Stimulated activated CD4-positive, alpha-beta T cell treated with anti-CD3 and anti-CD28 coated beads, Interleukin-15, amount 100 ng/mL, for 24 hours (primary cell): ENCODE measurements around the gene SDHAF1.
"Not testable (repeated sequence)": the region's sequence is repeated elsewhere in the genome, so short reads cannot be mapped to it uniquely, and the experiment has no call there.

ENCODE experiments used
- DNase-seq: peaks from one replicate; pipeline ENCODE4 v3.0.0-alpha.2; 2020

The SDHAF1 gene

GRCh38 chr19:35995048-35995993 is at the start of gene SDHAF1:
SDHAF1 (plus strand) TSS chr19:35995188; CDS start chr19:35995275, 87 bp downstream.
- peak; percentile 99 for DNase-seq

GRCh38 chr19:35946203-35946602 is 48.8 kb upstream of the SDHAF1 start:
- no peak for DNase-seq

- no peak for DNase-seq
These were observed 45.9 kb upstream of the SDHAF1 start for GRCh38 chr19:35949131-35949530.

DNA sequence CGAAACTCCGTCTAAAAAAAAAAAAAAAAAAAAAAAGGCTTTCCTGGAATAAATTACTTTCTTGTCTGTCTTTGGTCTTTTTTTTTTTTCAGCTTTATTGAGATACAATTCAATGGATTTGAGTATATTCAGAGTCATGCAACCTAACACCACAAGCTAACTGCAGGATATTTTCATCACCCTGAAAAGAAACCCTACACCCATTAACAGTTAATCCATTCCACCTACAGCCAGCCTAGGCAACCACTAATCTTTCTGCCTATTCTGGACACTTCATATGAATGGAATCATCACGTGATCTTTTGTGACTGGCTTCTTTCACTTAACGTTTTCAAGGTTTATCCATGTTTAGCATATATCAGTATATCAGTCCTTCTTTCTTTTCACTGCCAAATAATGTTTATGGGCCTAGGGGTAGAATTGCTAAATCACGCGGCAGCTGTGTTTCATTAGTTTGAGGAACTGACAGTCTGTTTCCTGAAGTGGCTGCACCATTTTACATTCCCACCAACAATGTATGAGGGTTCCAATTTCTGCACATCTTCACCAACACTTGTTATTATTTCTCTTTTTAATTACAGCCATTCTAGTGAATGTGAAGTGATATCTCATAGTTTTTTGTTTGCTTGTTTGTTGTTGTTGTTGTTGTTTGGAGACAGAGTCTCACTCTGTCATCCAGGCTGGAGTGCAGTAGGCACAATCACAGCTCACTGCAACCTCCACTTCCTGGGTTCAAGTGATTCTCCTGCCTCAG is 38.9 kb upstream of the SDHAF1 start:
- DNase-seq = no peak

- DNase-seq = not testable (repeated sequence)
These were observed 37.6 kb upstream of the SDHAF1 start for GRCh38 chr19:35957411-35957810.

DNA sequence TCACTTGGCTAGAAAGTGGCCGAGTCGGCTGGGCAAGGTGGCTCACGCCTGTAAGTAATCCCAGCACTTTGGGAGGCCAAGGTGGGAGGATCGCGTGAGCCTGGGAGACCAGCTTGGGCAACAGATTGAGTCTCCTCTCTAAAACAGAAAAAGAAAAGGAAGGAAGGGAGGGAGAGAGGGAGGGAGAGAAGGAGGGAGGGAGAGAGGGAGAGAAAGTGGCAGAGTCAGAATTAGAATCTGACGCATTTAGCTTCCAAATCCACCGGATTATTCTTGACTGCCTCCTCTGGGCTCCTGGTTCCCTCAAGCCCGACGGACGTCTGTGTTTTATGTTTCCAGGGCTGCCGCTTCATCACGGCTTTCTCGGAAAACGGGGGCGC is 36.3 kb upstream of the SDHAF1 start:
- DNase-seq = no peak

DNA sequence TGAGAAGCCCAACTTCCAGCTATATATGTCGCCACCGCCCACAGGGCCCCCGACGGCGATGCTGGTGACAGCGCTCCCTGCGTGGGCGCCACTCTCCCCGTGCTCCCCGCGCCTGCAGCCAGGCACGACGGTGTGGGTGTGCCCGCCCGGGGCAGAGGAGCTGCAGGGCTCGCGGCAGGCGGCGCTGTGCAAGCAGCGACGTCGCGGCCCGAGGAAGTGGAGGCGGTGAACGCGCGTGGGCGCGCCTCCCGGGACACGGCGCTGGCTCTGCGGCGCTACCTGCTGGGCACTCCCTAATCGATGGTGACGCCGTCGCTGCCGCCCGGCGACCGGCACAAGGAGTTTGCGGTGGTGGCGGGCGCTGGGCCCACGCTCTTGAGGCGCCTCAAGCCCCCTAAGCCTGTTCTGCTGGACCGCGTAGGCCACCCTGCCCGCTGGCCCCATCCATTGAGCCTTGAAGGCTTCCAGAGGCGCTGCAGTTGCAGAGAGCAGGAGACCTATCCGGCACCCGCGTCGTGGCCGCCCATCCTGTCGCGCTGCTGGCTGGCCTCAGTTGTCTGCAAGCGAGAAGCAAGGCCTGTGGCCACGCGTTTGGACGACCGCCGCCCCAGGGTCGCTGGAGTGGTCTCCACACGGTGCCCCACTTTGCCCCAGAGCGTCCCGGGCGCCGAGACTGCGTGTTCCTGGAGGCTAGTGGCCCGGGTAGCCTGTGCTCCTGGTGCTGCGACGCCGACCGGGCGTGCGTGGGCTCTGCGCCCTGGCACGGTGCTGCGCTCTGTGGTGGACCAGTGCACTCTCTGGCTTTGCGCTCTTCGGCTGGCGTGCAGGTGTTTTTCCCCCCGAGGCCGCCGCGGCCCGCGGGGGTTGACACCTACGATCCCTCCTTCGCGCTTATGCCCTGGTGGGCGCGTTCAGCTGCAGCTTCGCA is 35.7 kb upstream of the SDHAF1 start:
- DNase-seq = peak; percentile 82

DNA sequence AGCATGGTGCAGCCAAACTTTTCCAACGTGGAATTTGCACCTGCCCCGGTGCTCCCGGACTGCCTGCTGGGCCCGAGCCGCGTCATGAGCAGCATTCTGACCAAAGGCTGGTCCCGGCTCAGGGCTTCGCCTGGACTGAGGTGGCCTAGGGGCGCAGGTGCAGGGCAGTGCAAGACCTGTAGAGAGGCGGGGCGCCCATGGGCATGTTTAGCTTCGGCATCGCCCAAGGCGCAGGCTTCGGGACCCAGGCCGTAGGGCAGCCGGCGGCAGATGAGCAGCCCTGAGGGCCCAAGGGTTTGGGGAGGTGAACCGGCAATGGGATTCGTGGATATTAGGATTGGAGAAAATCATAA is 35.0 kb upstream of the SDHAF1 start:
- DNase-seq = no peak

- DNase-seq = no peak
These were observed 34.5 kb upstream of the SDHAF1 start for GRCh38 chr19:35960432-35960972.

GRCh38 chr19:35963514-35963913 is 31.5 kb upstream of the SDHAF1 start:
- peak; percentile 58 for DNase-seq

- no peak for DNase-seq
These were observed 28.2 kb upstream of the SDHAF1 start for GRCh38 chr19:35966771-35967170.

GRCh38 chr19:35973487-35973886 is 21.5 kb upstream of the SDHAF1 start:
- no peak for DNase-seq

GRCh38 chr19:35975608-35976214 is 19.3 kb upstream of the SDHAF1 start:
- DNase-seq = no peak

DNA sequence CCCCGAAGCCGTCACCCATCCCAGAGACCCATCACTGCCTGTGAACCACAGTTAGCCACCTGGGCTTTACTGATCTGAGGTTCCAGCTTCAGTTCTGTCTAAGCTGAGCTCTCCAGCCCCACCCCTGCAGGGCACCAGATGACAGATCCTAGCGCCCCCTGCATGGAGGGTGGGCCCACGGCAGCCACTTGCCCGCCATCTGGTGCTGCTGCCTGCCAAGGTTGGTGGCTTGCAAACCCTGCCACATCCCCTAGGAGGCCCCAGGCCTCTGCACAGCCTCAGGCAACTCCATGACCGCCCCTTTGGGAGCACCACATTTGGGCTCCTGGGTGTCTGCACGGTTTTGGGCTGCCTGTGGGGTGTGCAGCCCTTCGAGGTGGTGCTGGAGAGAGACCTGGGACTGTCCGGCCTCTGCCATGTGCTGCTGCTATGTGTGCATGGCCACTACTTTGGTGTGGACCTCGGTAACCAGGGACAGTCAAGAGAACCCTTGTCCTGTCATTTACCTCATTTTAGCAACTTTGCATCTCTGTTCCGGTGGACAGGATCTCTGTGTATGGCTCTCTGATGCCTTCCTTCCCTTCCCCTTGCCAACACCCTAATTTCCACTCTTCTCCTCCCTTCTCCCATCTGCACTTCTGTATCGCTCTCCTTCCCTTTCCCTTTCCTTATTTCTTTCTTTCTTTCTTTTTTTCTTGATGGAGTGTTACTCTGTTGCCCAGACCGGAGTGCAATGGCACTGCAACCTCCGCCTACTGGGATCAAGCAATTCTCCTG is 17.4 kb upstream of the SDHAF1 start:
- DNase-seq = peak; percentile 37

GRCh38 chr19:35978271-35978670 is 16.7 kb upstream of the SDHAF1 start:
- DNase-seq = no peak

- no peak for DNase-seq
These were observed 16.1 kb upstream of the SDHAF1 start for GRCh38 chr19:35978832-35979365.

DNA sequence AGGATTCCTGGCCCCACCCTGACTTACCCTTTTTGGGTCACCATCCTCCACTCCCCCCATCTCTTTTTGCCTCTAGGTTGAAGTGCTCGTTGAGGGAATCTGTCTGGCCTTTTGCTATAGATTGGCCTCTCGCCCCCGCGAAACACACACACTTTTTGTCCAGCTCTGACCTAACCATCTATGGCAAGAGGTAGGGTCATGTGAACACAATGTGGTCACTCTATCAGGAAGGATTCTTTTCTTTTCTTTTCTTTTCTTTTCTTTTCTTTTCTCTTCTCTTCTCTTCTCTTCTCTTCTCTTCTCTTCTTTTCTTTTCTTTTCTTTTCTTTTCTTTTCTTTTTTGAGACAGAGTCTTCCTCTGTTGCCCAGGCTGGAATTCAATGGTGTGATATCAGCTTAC is 14.0 kb upstream of the SDHAF1 start:
- DNase-seq = not testable (repeated sequence)

DNA sequence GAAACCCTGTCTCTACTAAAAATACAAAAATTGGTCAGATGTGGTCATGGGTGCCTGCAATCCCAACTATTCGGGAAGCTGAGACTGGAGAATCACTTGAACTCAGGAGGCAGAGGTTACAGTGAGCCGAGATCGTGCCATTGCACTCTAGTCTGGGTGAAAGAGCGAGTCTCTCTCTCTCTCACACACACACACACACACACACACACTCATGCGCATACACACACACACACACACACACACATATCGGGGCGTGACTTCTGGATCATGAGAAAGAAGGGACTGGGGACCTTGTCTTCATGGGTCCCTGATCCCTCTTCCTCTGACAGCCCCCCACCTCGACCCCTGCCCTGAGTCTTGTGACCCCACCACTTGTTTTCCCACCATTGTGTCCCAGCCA is 11.8 kb upstream of the SDHAF1 start:
- no peak for DNase-seq

- DNase-seq = no peak
These were observed 8.9 kb upstream of the SDHAF1 start for GRCh38 chr19:35986111-35986510.

- DNase-seq = peak; percentile 64
These were observed 8.1 kb upstream of the SDHAF1 start for GRCh38 chr19:35986664-35987570.
